Stimulated activated memory B cell treated with anti-CD40 and anti-IgM and Interleukin-4, amounts not matched to agents 10 μg/mL and 1 μg/mL and 100 μg/mL, for 72 hours (primary cell): Measurements from ENCODE around the gene RIC8B.
A peak's percentile ranks its signal among the peaks of the same experiment; 100 is the strongest.

Experiments
- ATAC-seq: fragments of 150-1000 bp; cut with Tn5 transposase; 2 replicates; pipeline ENCODE4 v1.10.0; 2021
- H3K27ac Mint-ChIP-seq: one replicate; pipeline ENCODE4 v1.8.0; 2022; ENCODE audit warnings: mild to moderate bottlenecking, mixed read lengths
- H3K27me3 Mint-ChIP-seq: one replicate; pipeline ENCODE4 v1.8.0; 2022; ENCODE audit warnings: mixed read lengths
- H3K36me3 Mint-ChIP-seq: one replicate; pipeline ENCODE4 v1.8.0; 2022; ENCODE audit warnings: mixed read lengths
- H3K4me1 Mint-ChIP-seq: one replicate; pipeline ENCODE4 v1.8.0; 2022; ENCODE audit warnings: mixed read lengths
- H3K4me3 Mint-ChIP-seq: one replicate; pipeline ENCODE4 v1.8.0; 2022; ENCODE audit warnings: mild to moderate bottlenecking, moderate library complexity, mixed read lengths
- H3K9me3 Mint-ChIP-seq: one replicate; pipeline ENCODE4 v1.8.0; 2022; ENCODE audit warnings: mixed read lengths

The RIC8B gene

DNA sequence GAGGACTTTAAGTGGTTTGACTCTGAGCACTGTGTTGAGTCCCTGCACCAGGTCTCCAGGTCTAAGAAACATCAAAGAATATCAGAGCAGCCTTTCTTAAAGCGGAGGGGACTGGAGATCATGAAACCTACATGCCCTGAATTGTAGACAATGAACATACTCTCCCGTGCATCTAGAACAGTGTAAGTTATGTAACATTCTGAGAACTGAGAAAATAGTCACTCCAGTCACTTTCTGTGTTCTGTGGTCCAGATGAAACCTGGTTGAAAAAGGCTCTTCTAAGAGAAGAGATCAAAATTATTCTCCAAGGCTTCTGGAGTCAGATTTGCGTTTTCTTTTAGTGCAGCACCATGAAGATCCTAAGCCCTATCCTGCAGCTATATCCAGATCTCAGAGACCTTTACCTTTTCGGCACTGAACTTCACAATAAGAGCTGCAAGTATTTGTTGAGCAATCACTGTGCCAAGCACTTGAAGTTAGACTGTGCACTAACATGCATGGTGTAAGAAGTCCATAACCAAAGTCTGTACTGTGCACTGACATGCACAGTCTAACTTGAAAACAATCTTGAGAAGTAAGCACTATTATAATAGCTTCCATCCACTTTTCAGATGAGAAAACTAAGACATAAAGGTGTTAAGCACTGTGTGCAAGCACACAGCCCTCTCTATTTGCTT, 115.6 kb downstream of the RIC8B start:
- no peaks in the 10 kb centered on the region for H3K9me3 Mint-ChIP-seq
- H3K4me3 Mint-ChIP-seq: no peak overlapping the region
- no peak for ATAC-seq
- peaks cover 56% of the 10 kb centered on the region for H3K27me3 Mint-ChIP-seq
- H3K36me3 Mint-ChIP-seq: peaks cover 17% of the 10 kb centered on the region
- no peaks in the 10 kb centered on the region for H3K4me1 Mint-ChIP-seq
- no peak overlapping the region for H3K27ac Mint-ChIP-seq

DNA sequence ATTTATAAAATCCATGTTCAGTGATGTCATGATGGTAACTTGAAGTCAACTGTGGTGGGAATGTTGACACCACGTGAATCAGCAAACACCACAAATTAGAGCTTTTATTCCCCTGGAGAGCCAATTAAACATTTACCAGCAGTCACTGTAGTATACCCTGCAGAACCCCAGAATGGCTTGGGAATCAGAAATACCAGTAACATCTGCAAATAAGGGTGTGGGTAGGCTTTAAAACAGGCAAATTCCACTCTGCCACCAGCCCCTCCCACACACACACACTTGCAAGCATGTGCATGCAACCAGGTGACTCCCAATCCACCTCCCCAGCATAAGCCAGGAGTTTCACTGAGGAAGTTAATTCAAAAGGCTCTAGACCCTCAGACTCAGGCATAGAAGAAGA, 117.6 kb downstream of the RIC8B start:
- H3K9me3 Mint-ChIP-seq: no peaks in the 10 kb centered on the region
- no peaks in the 10 kb centered on the region for H3K4me1 Mint-ChIP-seq
- H3K27me3 Mint-ChIP-seq: peaks cover 76% of the 10 kb centered on the region
- no peak overlapping the region for H3K27ac Mint-ChIP-seq
- ATAC-seq: no peak
- H3K36me3 Mint-ChIP-seq: peaks cover 9% of the 10 kb centered on the region
- H3K4me3 Mint-ChIP-seq: no peak overlapping the region

DNA sequence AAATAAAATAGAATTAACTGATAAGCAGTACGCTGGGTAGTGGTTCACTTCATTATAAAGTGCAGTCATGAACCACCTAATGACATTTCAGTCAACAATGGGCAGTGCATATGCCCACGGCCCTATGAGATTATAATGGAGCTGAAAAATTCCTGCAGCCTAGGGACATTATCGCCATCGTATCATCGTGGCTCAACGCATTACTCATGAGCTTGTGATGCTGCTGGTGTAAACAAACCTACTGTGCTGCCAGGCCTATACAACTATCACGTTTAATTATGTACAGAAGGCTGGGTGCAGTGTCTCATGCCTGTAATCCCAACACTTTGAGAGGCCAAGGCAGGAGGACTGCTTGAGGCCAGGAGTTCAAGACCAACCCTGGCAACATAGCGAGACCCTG, 119.0 kb downstream of the RIC8B start:
- Mint-ChIP-seq H3K36me3 (no peaks in the 10 kb centered on the region), H3K9me3 (no peaks in the 10 kb centered on the region), H3K27me3 (peaks cover 90% of the 10 kb centered on the region), H3K4me1 (peaks cover 7% of the 10 kb centered on the region), H3K27ac (no peak overlapping the region), H3K4me3 (no peak overlapping the region)
- ATAC-seq: no peak

DNA sequence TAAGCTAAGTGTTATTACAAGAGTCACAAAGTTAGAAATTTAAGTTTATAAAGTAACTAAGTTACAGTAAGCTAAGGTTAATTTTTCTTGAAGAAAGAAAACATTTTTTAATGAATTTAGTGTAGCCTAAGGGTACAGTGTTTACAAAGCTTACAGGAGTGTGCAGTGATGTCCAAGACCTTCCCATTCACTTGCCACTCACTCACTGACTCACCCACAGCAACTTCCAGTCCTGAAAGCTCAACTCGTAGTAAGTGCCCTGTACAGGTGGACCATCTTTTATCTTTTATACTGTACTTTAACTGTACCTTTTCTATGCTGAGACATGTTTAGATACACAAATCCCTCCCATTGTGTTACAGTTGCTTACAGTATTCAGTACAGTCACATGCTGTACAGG, 120.3 kb downstream of the RIC8B start:
- H3K4me1 Mint-ChIP-seq: peaks cover 7% of the 10 kb centered on the region
- H3K27ac Mint-ChIP-seq: no peak overlapping the region
- no peak overlapping the region for H3K4me3 Mint-ChIP-seq
- ATAC-seq: no peak
- peaks cover 96% of the 10 kb centered on the region for H3K27me3 Mint-ChIP-seq
- H3K9me3 Mint-ChIP-seq: no peaks in the 10 kb centered on the region
- no peaks in the 10 kb centered on the region for H3K36me3 Mint-ChIP-seq

DNA sequence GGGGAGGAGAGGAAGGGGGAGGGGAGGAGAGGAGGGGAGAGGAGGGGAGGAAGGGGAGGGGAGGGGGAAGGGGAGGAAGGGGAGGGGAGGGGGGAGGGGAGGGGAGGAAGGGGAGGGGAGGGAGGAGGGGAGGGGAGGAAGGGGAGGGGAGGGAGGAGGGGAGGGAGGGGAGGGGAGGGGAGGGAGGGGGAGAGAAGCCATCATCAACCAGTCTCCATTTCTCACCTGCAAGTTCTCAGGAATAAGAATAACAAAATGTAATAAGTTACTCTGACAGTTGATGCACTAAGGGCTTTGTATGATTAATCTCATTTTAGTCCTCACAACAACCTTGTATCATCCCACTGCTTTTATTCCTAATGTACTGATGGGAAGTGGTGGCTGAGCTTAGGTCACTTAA, 122.1 kb downstream of the RIC8B start:
- no peak overlapping the region for H3K4me3 Mint-ChIP-seq
- H3K4me1 Mint-ChIP-seq: peaks cover 7% of the 10 kb centered on the region
- H3K27me3 Mint-ChIP-seq: peaks cover 97% of the 10 kb centered on the region
- no peaks in the 10 kb centered on the region for H3K9me3 Mint-ChIP-seq
- no peaks in the 10 kb centered on the region for H3K36me3 Mint-ChIP-seq
- no peak overlapping the region for H3K27ac Mint-ChIP-seq
- no peak for ATAC-seq

DNA sequence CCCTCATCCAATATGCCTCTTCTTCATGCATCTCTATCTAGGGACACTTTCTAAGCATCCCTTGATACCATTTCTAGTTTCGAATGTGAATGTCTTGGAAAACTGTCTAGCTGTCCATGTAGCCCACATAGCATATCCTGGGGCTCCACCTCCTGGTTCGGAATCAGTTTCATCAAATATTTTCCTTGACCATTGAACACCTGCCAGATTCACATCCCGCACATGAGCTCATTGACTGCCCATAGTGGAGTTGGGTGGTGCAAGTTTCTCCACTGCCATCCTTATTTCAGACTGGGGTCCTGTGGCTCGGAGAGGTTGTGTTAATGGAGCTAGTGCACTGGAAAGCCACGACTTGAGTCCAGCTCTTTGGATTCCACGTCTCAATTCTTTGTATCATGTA, 122.6 kb downstream of the RIC8B start:
- H3K4me1 Mint-ChIP-seq: peaks cover 7% of the 10 kb centered on the region
- no peak overlapping the region for H3K4me3 Mint-ChIP-seq
- H3K27me3 Mint-ChIP-seq: peaks cover 97% of the 10 kb centered on the region
- ATAC-seq: no peak
- no peaks in the 10 kb centered on the region for H3K36me3 Mint-ChIP-seq
- no peaks in the 10 kb centered on the region for H3K9me3 Mint-ChIP-seq
- H3K27ac Mint-ChIP-seq: no peak overlapping the region

DNA sequence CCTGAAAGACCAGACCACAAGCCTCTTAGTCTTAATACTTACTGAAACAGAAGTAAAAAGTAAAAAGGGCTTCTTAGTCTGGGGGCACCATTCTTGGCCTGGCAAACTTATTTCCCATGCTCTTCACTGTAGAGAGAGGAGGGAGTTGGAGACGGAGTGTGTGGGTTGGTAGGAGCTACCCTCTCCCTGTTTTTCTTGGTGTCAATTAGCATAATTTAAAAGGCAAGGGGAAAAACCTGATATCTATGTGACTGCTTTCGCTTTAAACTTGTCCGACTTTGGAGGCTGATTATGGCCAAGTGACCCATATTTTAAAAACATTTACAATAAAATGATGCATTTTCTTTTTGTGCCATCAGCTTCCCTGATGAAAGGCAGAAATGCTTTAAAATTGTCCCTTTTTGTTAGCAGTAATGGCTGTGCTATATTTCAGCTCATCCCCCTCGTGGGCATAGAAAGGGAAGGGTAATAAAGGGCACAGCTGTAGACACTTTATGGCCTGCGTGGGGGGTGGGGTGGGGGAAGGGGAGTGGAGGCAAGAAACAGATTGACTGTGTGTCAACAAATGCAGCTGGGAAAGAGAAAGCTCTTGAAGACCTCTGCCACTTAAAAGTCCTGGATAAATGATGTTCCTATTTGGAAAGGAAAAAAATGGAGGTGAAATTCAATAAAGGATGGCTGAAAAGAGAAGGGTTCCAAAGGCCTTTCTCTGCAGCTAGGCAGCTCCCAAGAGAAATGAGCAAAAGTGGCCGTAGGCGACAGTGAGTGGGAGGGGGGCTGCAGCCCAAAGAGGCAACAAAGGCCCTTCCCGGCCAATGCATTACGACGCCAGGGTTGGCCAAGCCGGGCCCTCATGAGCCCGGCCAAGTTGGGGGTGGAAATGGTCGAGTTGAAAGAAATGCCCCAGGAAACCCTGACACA, 123.8 kb downstream of the RIC8B start:
- no peak for ATAC-seq
- no peak overlapping the region for H3K27ac Mint-ChIP-seq
- H3K4me3 Mint-ChIP-seq: no peak overlapping the region
- H3K4me1 Mint-ChIP-seq: peaks cover 9% of the 10 kb centered on the region
- no peaks in the 10 kb centered on the region for H3K9me3 Mint-ChIP-seq
- peaks cover 97% of the 10 kb centered on the region for H3K27me3 Mint-ChIP-seq
- no peaks in the 10 kb centered on the region for H3K36me3 Mint-ChIP-seq

DNA sequence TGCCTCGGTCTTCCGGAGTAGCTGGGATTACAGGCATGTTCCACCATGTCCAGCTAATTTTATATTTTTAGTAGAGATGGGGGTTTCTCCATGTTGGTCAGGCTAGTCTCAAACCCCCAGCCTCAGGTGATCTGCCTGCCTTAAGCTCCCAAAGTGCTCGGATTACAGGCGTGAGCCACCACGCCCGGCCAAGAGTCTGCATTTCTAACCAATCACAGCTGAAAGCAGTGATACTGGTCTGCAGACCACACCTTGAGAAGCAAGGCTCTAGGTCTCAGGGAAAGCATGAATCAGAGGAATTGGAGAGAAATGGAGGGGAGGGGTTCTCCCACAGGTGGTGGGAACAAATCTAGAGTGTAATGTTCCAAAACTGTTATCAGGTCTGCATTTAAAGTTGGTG, 126.1 kb downstream of the RIC8B start:
- Mint-ChIP-seq H3K9me3 (no peaks in the 10 kb centered on the region), H3K27ac (no peak overlapping the region), H3K36me3 (no peaks in the 10 kb centered on the region), H3K4me1 (peaks cover 12% of the 10 kb centered on the region), H3K27me3 (peaks cover 96% of the 10 kb centered on the region), H3K4me3 (no peak overlapping the region)
- no peak for ATAC-seq

DNA sequence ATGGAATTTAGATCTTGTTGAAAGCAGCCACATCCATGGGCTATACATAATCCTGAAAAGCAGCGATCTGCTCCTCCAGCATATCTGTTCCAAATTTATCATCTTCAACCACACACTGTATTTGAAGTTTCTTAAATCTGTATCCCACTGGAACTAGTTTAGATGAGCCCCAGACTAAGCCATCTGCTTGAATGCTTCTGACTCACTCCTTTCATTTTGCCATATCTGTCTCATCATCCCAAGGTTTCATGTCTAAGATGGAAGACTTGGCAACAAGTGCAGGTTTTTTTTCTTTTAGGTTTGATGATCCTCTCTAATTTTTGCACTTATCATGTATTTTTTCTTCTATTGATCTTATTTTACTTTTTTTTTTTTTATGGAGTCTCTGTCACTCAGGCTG, 126.8 kb downstream of the RIC8B start:
- Mint-ChIP-seq H3K27me3 (peaks cover 96% of the 10 kb centered on the region), H3K36me3 (no peaks in the 10 kb centered on the region), H3K27ac (no peak overlapping the region), H3K4me1 (peaks cover 12% of the 10 kb centered on the region), H3K4me3 (no peak overlapping the region), H3K9me3 (no peaks in the 10 kb centered on the region)
- ATAC-seq: no peak

DNA sequence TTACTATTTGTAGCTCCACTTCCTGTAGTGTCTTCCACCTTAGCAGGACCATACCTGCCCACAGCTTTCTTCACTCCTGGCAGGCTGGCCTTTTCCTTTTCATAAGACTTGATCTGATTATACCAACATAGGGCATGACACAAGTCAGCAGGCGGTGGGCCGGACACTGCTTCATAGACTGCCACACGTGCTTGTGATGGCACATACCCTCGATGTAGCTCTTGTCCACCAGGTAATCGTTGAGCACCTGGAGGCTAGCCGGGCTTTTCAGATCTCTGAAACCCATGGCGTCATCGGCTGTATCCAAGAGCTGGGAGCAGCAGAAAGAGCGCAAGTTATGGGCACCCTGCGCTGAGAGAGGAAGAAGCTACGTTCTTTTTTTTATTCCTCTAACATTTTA, 127.6 kb downstream of the RIC8B start:
- no peaks in the 10 kb centered on the region for H3K9me3 Mint-ChIP-seq
- H3K4me1 Mint-ChIP-seq: peaks cover 12% of the 10 kb centered on the region
- no peak for ATAC-seq
- no peak overlapping the region for H3K4me3 Mint-ChIP-seq
- H3K27me3 Mint-ChIP-seq: peaks cover 96% of the 10 kb centered on the region
- no peaks in the 10 kb centered on the region for H3K36me3 Mint-ChIP-seq
- no peak overlapping the region for H3K27ac Mint-ChIP-seq

DNA sequence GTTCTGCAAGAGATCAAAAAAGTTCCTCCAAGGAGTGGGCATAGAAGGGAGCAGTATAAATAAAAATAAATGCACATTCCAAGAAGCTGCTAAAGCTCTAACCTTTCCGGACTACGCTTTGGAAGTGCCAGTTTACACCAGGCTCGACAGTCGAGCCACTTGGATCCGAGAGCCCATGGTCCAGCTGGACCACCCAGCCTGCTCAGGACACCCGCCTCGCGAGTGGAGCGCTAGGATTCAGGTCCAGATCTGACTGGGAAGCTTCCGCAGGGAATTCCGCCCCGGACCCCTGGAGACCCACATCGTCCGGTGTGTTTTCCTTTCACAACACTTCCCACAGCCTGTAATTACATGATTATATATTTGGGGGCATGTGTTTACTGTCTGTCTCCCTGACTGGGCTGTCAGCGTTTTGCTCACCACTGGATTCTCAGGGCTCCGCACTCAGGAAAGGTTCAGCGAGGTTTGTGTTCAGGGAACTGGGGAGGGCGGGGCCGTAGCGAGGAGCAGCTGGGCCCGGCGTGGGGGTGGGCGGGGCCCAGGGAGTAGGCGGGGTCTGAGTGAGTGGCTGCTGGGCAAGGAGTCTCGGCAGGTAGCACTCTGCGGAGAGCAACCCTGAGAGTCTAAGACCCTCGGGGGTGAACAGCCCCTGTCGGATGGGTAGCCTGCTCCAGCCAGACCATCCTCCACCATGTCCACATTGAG, 128.9 kb downstream of the RIC8B start:
- Mint-ChIP-seq H3K4me3 (no peak overlapping the region), H3K4me1 (peaks cover 11% of the 10 kb centered on the region), H3K36me3 (no peaks in the 10 kb centered on the region), H3K9me3 (no peaks in the 10 kb centered on the region), H3K27ac (no peak overlapping the region), H3K27me3 (peaks cover 96% of the 10 kb centered on the region)
- ATAC-seq: peak; percentile 48

DNA sequence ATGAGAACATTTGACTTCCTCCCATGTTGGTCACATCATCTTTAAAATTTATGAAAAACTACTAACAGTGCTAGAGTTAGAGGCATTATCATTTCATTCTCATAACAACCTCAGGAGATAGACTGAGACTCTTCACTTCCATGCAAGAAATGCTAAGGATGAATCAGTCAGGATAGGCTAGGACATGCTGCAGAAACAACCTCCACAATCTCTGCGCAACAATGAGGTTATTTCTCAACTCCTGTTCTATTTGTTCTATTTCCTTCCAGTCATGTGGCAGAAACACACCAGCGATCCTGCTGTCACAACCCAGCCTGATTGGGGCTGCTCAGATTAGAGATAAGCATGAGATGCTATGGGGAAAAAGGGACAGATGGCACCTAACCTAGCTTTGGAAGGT, 132.2 kb downstream of the RIC8B start:
- Mint-ChIP-seq H3K27me3 (peaks cover 80% of the 10 kb centered on the region), H3K36me3 (no peaks in the 10 kb centered on the region), H3K9me3 (no peaks in the 10 kb centered on the region), H3K4me3 (no peak overlapping the region), H3K4me1 (peaks cover 19% of the 10 kb centered on the region), H3K27ac (no peak overlapping the region)
- no peak for ATAC-seq

DNA sequence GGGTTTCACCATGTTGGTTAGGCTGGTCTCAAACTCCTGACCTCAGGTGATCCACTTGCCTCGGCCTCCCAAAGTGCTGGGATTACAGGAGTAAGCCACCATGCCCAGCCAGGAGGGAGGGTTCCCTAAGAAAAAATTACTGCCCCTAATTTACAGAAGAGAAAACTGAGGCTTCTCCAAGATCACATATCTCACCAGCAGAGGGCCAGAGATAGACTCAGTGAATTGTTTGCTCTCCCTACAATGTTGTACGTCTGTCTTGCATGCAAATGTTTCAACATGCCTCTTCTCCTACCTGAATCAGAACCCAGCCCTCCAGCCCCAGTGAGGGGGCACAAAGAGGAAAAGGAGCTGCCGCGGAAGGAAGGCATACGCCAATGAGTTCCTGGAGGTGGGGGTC, 132.9 kb downstream of the RIC8B start:
- peaks cover 80% of the 10 kb centered on the region for H3K27me3 Mint-ChIP-seq
- no peak overlapping the region for H3K27ac Mint-ChIP-seq
- no peak for ATAC-seq
- no peaks in the 10 kb centered on the region for H3K9me3 Mint-ChIP-seq
- H3K4me3 Mint-ChIP-seq: no peak overlapping the region
- H3K36me3 Mint-ChIP-seq: no peaks in the 10 kb centered on the region
- H3K4me1 Mint-ChIP-seq: peaks cover 19% of the 10 kb centered on the region

DNA sequence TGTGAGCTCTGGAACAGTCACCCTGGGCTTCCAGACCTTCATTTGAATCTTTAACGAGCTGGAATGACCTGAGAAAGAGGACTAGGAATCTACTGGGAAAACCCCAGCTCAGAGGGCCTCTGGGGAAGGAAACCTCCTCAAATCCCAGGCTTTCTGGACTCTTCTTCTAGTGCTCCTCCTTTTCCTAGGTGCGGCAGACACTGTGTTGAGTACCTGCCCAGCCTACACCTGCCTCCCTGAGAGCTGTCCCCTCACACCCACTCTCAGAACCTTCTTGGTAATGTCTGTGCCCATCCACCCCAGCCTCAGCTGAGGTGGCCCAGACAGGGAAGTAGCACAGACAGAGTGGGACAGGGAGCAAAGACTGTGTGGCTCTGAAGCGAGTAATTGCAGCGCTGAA, 133.4 kb downstream of the RIC8B start:
- no peak for ATAC-seq
- H3K4me1 Mint-ChIP-seq: peaks cover 19% of the 10 kb centered on the region
- no peak overlapping the region for H3K27ac Mint-ChIP-seq
- no peaks in the 10 kb centered on the region for H3K9me3 Mint-ChIP-seq
- no peak overlapping the region for H3K4me3 Mint-ChIP-seq
- H3K27me3 Mint-ChIP-seq: peaks cover 80% of the 10 kb centered on the region
- no peaks in the 10 kb centered on the region for H3K36me3 Mint-ChIP-seq

DNA sequence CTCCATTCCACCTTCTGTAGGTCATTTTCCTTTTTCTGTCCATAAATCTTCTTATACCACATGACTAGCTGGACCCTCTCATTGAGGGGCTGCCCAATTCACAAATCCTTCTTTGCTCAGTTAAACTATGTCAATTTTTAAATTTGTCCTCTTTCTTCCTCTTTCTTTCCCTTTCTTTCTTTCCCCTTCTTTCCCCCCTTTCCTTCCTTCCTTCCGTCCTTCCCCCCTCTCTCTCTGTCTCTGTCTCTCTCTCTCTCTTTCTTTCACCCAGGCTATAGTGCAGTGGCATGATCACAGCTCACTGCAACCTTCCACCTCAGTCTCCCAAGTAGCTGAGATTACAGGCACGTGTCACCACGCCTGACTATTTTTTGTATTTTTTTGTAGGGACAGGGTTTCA, 134.1 kb downstream of the RIC8B start:
- H3K36me3 Mint-ChIP-seq: no peaks in the 10 kb centered on the region
- H3K27ac Mint-ChIP-seq: no peak overlapping the region
- no peaks in the 10 kb centered on the region for H3K9me3 Mint-ChIP-seq
- ATAC-seq: no peak
- H3K4me1 Mint-ChIP-seq: peaks cover 14% of the 10 kb centered on the region
- peaks cover 80% of the 10 kb centered on the region for H3K27me3 Mint-ChIP-seq
- H3K4me3 Mint-ChIP-seq: no peak overlapping the region
